Measurements from ENCODE around the gene GRK6. TPM values are rescaled to one million over a fixed set of nuclear protein-coding genes. Genes with fewer than 3 reads are reported as not detected.

Gene GRK6
- total RNA-seq, 1 donor from 2014 or later = 20.2 TPM

GRCh38 chr5:177421062-177421798 is 5.2 kb upstream of the GRK6 start:
- no peak for DNase-seq (ENCODE audit: low spot score)
- intact Hi-C loops (cut with DNase I) = no loop called here

GRCh38 chr5:177423671-177424070 is 2.8 kb upstream of the GRK6 start:
- no peak for DNase-seq (ENCODE audit: low spot score)

GRCh38 chr5:177425196-177425800 is 1.2 kb upstream of the GRK6 start:
- DNase-seq (ENCODE audit: low spot score) = no peak
- intact Hi-C loops (cut with DNase I) = no loop called here

More at GRCh38 chr5:177423671-177424070, 2.8 kb upstream of the GRK6 start:
- intact Hi-C loops (cut with DNase I) = no loop called here

- intact Hi-C loops (cut with DNase I) = loop anchor here (2.0 kb wide), 1 partner anchor 31 kb away; no protein-coding TSS in a partner anchor
- peak; percentile 100 for DNase-seq (ENCODE audit: low spot score)
Observed at GRCh38 chr5:177425801-177426565, 493 bp upstream of the GRK6 start.

- intact Hi-C loops (cut with DNase I) = loop anchor here (2.0 kb wide), 1 partner anchor 29 kb away; no protein-coding TSS in a partner anchor
- DNase-seq (ENCODE audit: low spot score) = no peak
Observed at GRCh38 chr5:177427211-177427822, 841 bp downstream of the GRK6 start.

- peak; percentile 87 for DNase-seq (ENCODE audit: low spot score)
- intact Hi-C loops (cut with DNase I) = loop anchor here (2.0 kb wide), 1 partner anchor 29 kb away; no protein-coding TSS in a partner anchor
Observed at GRCh38 chr5:177427919-177428573, 1.6 kb downstream of the GRK6 start.

GRCh38 chr5:177428574-177429217 is 2.2 kb downstream of the GRK6 start:
- intact Hi-C loops (cut with DNase I) = no loop called here

GRCh38 chr5:177429248-177430040 is 3.0 kb downstream of the GRK6 start:
- intact Hi-C loops (cut with DNase I) = no loop called here

More at GRCh38 chr5:177428574-177429217, 2.2 kb downstream of the GRK6 start:
- DNase-seq (ENCODE audit: low spot score) = no peak

GRCh38 chr5:177430140-177430951 is 3.9 kb downstream of the GRK6 start:
- intact Hi-C loops (cut with DNase I) = no loop called here
- no peak for DNase-seq (ENCODE audit: low spot score)

More at GRCh38 chr5:177429248-177430040, 3.0 kb downstream of the GRK6 start:
- peak; percentile 95 for DNase-seq (ENCODE audit: low spot score)

- intact Hi-C loops (cut with DNase I) = no loop called here
- DNase-seq (ENCODE audit: low spot score) = no peak
Observed at GRCh38 chr5:177430972-177431316, 4.5 kb downstream of the GRK6 start.

GRCh38 chr5:177431317-177432142 is 5.1 kb downstream of the GRK6 start:
- peak; percentile 93 for DNase-seq (ENCODE audit: low spot score)
- intact Hi-C loops (cut with DNase I) = no loop called here

- intact Hi-C loops (cut with DNase I) = no loop called here
- peak; percentile 81 for DNase-seq (ENCODE audit: low spot score)
Observed at GRCh38 chr5:177432143-177432838, 5.8 kb downstream of the GRK6 start.

GRCh38 chr5:177432839-177433657 is 6.6 kb downstream of the GRK6 start:
- no peak for DNase-seq (ENCODE audit: low spot score)
- intact Hi-C loops (cut with DNase I) = no loop called here

- DNase-seq (ENCODE audit: low spot score) = no peak
- intact Hi-C loops (cut with DNase I) = no loop called here
Observed at GRCh38 chr5:177433658-177434217, 7.3 kb downstream of the GRK6 start.

GRCh38 chr5:177434437-177434836 is 8.0 kb downstream of the GRK6 start:
- no peak for DNase-seq (ENCODE audit: low spot score)
- intact Hi-C loops (cut with DNase I) = no loop called here

All from cardiac septum (tissue), 1 donor.